GM10847 (cell line): Measurements from ENCODE around the gene COBL.

Source experiments
- POLR2A ChIP-seq: IDR thresholded peaks from 2 replicates; pipeline ENCODE4 v1.6.1; 2011; ENCODE audit not compliant: insufficient read length; ENCODE audit errors: extremely low read depth

COBL gene

DNA sequence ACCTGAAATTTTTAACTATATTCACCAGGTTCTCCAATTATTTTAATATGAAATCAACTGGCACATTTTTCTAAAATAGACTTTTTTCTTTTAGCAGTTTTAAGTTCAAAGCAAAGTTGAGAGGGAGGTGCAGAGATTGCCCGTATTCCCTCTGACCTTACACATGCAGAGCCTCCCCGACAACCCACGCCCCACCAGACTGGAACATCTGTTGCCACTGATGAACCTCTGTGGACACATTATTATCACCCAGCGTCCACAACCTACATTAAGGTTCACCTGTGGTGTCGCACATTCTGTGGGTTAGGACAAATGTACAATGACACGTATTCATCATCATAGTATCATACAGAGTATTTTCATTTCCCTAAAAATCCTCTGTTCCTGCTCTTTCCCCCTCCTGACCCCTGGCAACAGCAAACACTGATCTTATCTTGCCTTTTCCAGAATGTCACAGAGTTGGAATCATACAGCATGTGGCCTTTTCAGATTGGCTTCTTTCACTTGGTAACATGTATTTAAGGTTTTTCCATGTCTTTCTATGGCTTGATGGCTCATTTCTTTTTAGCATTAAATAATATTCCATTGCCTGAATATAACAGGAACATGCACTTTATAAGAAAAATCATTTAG is 37.1 kb downstream of the COBL start:
- no peak for TF ChIP-seq POLR2A

DNA sequence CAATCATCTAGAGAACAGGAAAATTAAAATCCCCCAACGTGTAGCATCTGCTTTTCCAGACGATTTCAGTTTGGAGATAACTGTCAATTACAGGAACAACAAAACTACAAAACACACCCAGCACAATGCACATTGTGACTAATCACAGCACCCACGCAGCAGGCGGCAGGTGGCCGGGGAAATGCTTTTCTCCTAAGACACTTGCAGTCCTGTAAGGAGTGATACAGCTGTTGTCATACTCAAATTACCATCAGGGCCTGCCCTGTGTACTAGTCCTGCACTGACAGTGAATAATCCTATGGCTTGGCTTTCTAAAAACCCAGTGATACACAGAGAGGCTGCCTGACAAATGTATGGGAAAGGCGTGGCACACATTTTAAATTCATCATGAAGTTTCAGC is 37.8 kb downstream of the COBL start:
- no peak for TF ChIP-seq POLR2A

- no peak for TF ChIP-seq POLR2A
Measured at GRCh38 chr7:51276967-51277366, 39.6 kb downstream of the COBL start.

DNA sequence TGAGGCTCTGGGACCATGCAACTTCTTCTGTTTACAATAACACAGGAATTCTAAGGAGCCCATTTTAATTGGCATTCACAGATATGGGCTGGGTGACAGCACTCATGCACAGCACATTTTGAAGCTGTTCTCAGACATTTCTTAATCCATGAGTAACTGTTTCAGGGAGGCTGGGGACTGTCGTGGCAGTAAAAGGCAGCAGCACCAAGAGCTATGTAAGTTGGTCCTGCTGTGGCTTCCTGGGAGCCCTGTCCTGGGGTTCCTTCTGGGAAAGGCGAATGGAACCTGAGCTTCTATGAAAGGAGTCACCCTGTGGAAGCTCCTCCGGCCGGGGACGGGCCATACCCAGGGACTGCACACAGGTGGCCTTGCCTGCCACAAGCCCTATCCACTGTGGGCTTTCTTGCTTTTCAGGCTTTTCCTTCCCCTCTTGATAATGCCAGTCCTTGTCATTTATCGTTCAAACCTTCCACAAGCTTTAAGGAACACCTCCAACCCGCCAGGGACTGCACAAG is 40.5 kb downstream of the COBL start:
- no peak for TF ChIP-seq POLR2A

- TF ChIP-seq POLR2A, result no peak
Measured at GRCh38 chr7:51275532-51275931, 41.1 kb downstream of the COBL start.

- TF ChIP-seq POLR2A, result no peak
Measured at GRCh38 chr7:51274955-51275354, 41.7 kb downstream of the COBL start.

DNA sequence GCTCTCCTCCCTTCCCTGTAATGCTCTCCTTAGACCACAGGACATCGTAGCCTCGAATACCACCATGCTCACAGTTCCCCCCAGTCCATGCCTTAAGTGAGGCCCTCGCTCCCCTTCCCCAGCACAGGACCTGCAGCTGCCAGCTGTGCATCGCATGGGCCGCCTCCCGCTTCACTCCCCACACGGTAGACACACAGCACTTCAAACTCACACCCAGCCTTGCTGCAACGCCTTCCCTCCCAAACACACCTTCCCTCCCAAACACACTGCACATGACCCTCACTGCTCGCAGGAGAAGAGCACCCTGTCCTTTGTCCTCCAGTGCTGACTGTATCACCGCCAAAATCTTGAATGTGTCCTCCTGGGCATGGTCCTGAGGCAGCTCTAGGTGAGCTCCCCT is 42.6 kb downstream of the COBL start:
- TF ChIP-seq POLR2A, result no peak

- TF ChIP-seq POLR2A, result no peak
Measured at GRCh38 chr7:51273360-51273759, 43.2 kb downstream of the COBL start.

GRCh38 chr7:51270965-51271364 is 45.6 kb downstream of the COBL start:
- no peak for TF ChIP-seq POLR2A

GRCh38 chr7:51269911-51270310 is 46.7 kb downstream of the COBL start:
- TF ChIP-seq POLR2A, result no peak

GRCh38 chr7:51269321-51269720 is 47.3 kb downstream of the COBL start:
- TF ChIP-seq POLR2A, result no peak

DNA sequence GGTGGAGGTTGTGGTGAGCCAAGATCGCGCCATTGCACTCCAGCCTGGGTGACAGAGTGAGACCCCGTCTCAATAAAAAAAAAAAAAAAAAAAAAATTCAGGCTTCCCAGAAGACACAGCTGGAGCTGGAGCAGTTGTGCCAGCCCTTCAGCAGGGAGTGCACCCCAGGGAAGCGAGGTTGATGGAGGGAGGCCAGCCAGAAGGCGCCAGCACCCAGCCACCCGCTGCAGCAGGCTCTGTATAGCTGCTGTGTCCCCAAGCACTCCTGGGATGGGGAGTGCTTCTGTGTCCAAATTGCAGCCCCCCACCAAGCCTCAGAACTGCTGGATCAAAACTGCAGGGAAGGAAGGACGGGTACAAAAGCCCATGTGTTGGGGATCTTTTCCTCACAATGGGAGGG is 47.8 kb downstream of the COBL start:
- TF ChIP-seq POLR2A, result no peak

DNA sequence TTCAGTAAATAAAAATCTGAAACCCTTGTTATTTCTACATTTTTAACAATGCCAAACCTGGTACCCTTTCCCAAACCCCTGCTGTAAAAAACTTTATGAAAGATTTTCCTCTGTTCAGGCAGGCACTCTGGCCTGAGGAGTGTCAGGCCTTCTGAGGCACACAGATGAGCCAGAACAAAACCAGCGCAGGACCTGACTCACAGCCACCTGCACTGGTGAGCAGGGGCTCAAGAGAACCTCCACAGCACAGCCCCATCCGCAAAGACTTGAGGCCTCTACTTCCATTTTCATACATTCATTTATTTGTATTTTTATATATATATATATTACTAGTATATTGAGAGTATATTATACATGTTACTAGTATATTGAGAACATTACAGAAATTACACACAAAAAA is 49.4 kb downstream of the COBL start:
- no peak for TF ChIP-seq POLR2A

DNA sequence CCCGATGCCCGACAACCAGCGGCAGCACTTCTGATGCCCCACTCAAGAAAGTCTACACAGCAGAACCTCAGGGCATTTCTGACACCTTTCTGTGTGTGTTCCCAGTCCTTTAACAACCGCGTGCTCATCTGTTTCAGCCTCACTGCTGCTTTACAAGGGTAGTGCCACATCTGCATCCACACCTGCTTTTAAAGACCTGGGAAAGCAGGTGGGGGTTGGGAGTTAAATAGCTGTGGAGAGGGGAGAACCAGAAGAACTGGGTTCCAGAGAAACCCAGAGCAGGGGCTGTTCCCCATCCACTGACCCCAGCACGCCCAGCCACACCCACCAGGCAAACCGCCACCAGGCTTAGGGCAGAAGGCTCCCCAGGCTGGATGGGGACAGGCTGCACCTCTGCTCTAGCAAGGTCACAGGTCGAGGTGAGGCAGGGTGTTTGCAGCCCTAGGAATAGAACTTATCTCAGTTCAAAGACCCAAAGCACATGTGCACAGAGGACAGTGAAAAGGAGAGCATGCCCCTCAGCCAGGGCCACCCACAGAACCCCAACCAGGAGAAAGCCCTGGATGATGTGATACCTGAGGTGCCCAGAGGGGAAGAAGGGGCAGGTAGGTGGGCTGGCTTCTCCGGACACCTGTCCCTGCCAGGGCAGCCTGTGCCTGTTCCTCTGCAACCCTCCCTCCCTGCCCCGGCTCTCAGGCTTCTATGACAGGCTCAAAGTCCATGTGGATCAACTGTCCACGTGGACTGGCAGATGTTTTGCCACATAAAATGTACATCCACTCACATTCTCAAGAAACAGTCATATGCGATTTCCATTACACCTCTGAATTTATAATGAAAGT is 51.3 kb downstream of the COBL start:
- TF ChIP-seq POLR2A, result no peak

- no peak for TF ChIP-seq POLR2A
Measured at GRCh38 chr7:51263631-51264484, 52.8 kb downstream of the COBL start.
